GM12874 (cell line): ENCODE data around the gene ATG5.

ENCODE experiments used
- TF ChIP-seq, protein P1 (sequence below): IDR thresholded peaks from 2 replicates; pipeline ENCODE4 v1.5.1; 2011; ENCODE audit warnings: low read depth, mild to moderate bottlenecking, control low read depth, low read length, moderate library complexity; ENCODE audit not compliant: insufficient read depth

The ATG5 gene

DNA sequence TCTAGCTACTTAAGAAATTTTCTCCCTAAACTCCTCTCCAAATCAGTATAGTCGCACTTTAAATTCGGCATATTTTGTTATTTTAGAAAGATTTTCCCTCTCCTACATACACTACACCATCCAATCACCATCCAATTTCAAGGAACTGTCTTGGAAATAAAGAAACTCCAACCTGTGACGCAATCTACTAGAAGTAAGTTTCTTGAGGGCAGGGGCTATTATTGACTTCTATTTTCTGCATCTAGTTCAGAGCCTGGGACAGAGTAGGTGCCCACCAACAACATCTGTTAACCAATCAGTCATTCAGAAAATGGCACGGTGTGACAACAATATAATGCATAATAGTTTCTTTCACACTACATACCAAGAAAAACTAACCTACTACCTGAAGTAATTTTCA is 3.6 kb downstream of the ATG5 start:
- TF ChIP-seq, protein P1, sequence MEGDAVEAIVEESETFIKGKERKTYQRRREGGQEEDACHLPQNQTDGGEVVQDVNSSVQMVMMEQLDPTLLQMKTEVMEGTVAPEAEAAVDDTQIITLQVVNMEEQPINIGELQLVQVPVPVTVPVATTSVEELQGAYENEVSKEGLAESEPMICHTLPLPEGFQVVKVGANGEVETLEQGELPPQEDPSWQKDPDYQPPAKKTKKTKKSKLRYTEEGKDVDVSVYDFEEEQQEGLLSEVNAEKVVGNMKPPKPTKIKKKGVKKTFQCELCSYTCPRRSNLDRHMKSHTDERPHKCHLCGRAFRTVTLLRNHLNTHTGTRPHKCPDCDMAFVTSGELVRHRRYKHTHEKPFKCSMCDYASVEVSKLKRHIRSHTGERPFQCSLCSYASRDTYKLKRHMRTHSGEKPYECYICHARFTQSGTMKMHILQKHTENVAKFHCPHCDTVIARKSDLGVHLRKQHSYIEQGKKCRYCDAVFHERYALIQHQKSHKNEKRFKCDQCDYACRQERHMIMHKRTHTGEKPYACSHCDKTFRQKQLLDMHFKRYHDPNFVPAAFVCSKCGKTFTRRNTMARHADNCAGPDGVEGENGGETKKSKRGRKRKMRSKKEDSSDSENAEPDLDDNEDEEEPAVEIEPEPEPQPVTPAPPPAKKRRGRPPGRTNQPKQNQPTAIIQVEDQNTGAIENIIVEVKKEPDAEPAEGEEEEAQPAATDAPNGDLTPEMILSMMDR: no peak

GRCh38 chr6:106318851-106319250 is 6.7 kb downstream of the ATG5 start:
- TF ChIP-seq, protein P1: no peak

DNA sequence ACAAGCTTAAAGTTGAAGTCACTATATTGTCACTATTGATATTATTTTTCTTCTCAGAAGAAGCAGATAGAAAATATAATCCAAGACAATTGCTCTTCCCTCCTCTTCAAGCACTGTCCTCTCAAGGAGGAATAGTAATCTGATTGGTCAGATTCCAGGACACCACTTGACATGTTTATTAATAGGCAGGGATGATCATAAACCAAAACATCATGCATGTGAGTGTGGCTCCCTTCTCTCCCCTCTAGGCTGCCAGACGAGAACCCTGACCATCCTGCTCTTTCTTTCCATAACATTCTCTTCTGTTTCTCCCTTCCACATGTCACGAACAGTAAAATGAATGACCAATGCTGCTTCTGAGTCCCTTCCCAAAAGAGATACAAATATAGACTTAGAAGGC is 7.5 kb downstream of the ATG5 start:
- TF ChIP-seq, protein P1: no peak

DNA sequence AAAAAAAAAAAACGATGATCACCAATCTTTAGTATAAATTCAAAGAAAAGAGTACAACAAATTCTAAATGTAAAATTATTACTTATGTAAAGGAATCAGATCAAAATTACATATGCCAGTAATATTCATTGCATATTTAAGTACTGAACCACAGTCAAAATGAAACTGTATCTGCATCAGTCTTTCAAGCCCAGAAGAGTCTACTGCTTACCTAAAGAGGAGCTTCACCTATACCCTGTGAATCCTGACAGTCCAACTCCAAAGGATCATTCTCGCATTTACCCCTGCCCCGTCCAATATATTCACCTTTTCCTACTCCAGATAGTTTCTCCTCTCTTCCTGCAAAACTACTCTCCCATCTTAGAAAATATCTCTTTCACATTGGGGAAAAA is 9.2 kb downstream of the ATG5 start:
- TF ChIP-seq, protein P1: no peak

- TF ChIP-seq, protein P1: no peak
Observed at GRCh38 chr6:106315765-106316374, 9.7 kb downstream of the ATG5 start.

DNA sequence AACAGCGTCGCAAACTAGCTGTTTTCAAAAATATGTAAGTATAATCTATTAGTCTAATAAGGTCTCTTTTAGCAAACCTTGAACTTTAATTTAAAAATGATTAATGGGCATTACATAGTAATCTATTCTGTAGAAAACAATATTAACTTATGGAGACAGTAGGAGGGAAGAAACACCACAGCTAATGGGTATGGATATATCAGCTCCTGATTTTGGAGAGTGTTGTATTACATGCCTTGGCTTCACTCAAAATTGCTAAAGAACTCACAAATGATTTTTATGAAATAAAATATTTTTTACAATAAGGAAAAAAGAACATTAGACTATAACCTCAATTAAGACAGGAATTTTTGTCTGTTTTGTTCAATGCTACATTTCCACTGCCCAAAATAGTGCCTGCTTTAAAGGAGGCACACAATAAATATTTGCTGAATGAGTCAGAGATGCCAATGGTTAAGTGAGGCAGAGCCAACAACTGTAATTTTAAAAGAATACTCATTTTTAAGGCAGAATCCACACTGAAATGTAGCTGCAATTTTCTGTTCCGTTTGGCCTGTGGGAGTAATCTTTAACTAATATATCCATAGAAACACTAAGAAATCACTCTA is 15.7 kb downstream of the ATG5 start:
- TF ChIP-seq, protein P1: no peak

DNA sequence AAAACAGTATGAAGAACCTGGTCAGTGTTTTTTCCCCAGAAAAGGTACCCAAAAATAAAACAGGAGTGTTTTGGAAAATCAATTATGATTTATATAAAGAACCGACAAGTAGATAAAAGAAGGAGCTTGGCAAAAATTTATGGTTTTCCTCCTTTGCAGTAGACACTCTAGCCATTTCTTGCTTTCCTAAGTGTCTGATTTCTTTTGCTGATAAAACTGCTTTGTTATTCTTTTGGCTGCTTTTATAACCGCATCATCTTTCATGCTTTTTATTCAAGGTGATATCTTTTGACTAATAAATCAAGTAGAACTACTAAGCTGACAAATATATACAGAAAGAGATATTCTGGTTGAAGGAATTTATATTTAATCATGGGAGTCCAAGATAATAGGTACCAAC is 16.6 kb downstream of the ATG5 start:
- TF ChIP-seq, protein P1: no peak
